ENCODE data around the gene FGF14. TPM values are rescaled to one million over a fixed set of nuclear protein-coding genes. Genes with fewer than 3 reads are reported as not detected.

Gene FGF14
- total and polyA plus RNA-seq, 9 donors, result 0.06 to 4.8 (median 0.60) TPM; not detected in 2

DNA sequence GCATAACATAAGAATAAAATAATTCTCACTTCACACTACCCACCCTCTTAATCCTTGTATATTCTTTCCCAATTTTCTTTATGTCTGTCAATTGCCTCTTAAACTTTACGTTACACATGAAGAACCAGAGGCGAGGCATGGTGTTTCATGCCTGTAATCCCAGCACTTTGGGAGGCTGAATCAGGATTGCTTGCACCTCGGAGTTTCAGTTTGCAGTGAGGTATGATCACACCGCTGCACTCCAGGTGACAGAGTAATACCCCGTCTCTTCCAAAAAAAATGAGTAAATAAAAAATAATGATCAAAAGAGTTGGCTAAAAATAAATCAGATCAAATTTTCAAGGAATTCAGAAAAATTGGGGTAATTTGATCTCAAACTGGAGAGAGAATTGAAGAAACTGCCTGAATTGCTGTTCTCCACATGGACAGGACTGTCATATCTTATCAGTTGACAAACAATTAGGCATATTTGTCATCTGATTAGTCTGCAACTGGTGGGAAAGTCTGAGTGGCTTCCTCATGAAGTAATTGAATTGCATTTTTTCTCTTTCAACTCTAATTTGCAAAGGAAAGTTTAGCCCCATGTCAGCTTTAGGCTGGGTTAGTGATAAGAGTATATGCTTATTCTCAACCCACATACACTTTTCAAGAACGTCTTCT, 646.5 kb downstream of the FGF14 start:
- H3K27ac ChIP-seq, result no peak overlapping the region
- no peaks in the 10 kb centered on the region for H3K9me3 ChIP-seq
- H3K36me3 ChIP-seq, result no peaks in the 10 kb centered on the region
- WGBS, 3 donors, result 64 to 83% (median 81%) methylated on average over 6 of the region's 6 CpGs
- no peak for DNase-seq
- no peak for TF ChIP-seq POLR2A (IDR thresholded peaks at IDR 0.05)
- no peak for TF ChIP-seq EP300 (IDR thresholded peaks at IDR 0.05)
- intact Hi-C loops (cut with DNase I), result no loop called here
- H3K27me3 ChIP-seq, result no peaks in the 10 kb centered on the region
- H3K4me3 ChIP-seq, result no peak overlapping the region
- no peaks in the 10 kb centered on the region for H3K4me1 ChIP-seq (ENCODE audit: insufficient read depth)

DNA sequence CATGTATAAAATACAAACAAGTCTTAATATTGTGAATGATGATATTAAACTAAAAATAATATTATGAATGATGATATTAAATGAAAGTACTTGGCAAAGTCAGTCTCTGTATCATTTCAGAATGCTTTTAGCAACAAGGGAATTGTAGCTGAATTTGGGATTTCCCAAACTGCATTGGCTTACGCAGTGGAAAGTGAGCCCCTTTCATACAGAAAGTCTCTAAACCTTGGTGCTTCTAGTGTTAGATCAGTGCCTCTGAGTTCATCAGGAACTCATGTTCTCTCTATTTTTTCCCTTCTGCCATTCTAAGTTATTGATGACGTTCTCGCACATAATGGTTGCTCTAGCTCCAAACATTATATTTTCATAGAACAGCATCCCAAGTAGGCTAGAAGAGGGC, 649.4 kb downstream of the FGF14 start:
- Histone ChIP-seq H3K27ac (no peak overlapping the region), H3K4me1 (ENCODE audit: insufficient read depth) (no peaks in the 10 kb centered on the region), H3K36me3 (no peaks in the 10 kb centered on the region), H3K9me3 (no peaks in the 10 kb centered on the region), H3K27me3 (no peaks in the 10 kb centered on the region), H3K4me3 (no peak overlapping the region)
- TF ChIP-seq EP300 (IDR thresholded peaks at IDR 0.05), result no peak
- TF ChIP-seq, protein P1, sequence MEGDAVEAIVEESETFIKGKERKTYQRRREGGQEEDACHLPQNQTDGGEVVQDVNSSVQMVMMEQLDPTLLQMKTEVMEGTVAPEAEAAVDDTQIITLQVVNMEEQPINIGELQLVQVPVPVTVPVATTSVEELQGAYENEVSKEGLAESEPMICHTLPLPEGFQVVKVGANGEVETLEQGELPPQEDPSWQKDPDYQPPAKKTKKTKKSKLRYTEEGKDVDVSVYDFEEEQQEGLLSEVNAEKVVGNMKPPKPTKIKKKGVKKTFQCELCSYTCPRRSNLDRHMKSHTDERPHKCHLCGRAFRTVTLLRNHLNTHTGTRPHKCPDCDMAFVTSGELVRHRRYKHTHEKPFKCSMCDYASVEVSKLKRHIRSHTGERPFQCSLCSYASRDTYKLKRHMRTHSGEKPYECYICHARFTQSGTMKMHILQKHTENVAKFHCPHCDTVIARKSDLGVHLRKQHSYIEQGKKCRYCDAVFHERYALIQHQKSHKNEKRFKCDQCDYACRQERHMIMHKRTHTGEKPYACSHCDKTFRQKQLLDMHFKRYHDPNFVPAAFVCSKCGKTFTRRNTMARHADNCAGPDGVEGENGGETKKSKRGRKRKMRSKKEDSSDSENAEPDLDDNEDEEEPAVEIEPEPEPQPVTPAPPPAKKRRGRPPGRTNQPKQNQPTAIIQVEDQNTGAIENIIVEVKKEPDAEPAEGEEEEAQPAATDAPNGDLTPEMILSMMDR (IDR thresholded peaks at IDR 0.05), result no peak
- intact Hi-C loops (cut with DNase I), result no loop called here
- WGBS, 3 donors, result 87 to 88% (median 87%) methylated on average over 3 of the region's 3 CpGs
- no peak for DNase-seq

DNA sequence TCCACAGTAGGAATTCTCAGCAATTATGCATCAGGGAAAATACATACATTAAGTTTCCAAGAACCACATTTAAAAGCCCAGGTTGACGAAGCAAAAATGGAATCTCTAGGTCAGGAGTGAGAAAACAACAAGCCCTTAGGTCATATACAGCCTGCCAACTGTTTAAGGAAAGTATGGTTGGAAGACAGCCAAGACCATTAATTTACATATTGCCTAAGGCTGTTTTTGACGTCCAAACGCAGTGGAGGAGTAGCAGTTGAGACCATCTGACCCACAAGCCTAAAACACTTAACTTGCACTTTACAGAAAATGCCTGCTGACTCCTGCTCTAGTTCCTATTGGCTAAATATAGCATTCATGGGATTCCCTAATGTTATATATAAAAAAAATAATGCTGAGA, 650.4 kb downstream of the FGF14 start:
- Histone ChIP-seq H3K4me1 (ENCODE audit: insufficient read depth) (no peaks in the 10 kb centered on the region), H3K27me3 (no peaks in the 10 kb centered on the region), H3K9me3 (no peaks in the 10 kb centered on the region), H3K4me3 (no peak overlapping the region), H3K27ac (no peak overlapping the region), H3K36me3 (no peaks in the 10 kb centered on the region)
- no peak for DNase-seq
- intact Hi-C loops (cut with DNase I), result no loop called here
- 6 to 7% (median 6%) methylated on average over 3 of the region's 3 CpGs for WGBS, 3 donors
- TF ChIP-seq, protein P1 (IDR thresholded peaks at IDR 0.05), result no peak
- TF ChIP-seq EP300 (IDR thresholded peaks at IDR 0.05) (no peak), POLR2A (IDR thresholded peaks at IDR 0.05) (no peak)

DNA sequence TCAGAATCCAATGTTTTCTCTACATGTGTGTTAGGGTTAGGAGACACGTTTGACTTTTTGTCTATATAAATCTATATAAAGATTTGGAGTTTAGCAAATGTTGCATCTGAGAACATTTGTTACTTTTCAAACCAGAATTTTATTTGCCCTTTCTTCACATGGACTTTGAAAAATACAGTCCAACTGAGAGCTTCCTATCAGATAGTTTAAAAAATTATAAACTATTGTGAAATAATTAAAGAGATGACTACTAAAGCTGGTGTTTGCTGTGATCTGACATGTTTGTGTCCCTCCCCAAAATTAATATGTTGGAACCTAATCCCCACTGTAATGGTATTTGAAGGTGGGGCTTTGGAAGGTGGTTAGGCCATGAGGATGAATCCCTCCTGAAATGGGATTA, 652.3 kb downstream of the FGF14 start:
- Histone ChIP-seq H3K36me3 (no peaks in the 10 kb centered on the region), H3K4me3 (no peak overlapping the region), H3K27ac (no peak overlapping the region), H3K4me1 (ENCODE audit: insufficient read depth) (no peaks in the 10 kb centered on the region), H3K27me3 (no peaks in the 10 kb centered on the region), H3K9me3 (no peaks in the 10 kb centered on the region)
- intact Hi-C loops (cut with DNase I), result no loop called here
- DNase-seq, result no peak
- 75 to 89% (median 77%) methylated on average over 1 of the region's 1 CpG for WGBS, 3 donors
- TF ChIP-seq POLR2A (IDR thresholded peaks at IDR 0.05) (no peak), EP300 (IDR thresholded peaks at IDR 0.05) (no peak)

DNA sequence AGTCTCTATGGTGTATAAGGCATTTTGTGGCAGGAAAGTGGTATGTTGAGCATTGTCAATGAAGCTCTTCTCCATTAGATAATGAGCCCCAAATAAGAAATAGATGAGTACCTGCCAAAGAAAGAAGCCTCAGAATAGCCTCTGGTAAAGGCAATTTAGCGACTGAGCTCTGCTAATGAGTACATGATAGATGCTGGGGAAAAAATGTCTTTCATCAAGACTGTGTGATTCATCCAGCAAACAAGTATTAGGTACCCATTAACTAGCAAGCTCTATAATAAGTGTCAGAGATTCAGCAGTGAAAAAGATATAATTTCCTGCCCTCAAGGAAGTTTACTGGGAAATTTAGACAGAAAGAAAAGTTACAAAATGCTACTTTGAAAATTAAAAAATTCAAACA, 654.8 kb downstream of the FGF14 start:
- H3K4me3 ChIP-seq, result no peak overlapping the region
- TF ChIP-seq, protein P1 (IDR thresholded peaks at IDR 0.05), result no peak
- no peak for TF ChIP-seq POLR2A (IDR thresholded peaks at IDR 0.05)
- TF ChIP-seq EP300 (IDR thresholded peaks at IDR 0.05), result no peak
- no peak overlapping the region for H3K27ac ChIP-seq
- no peaks in the 10 kb centered on the region for H3K4me1 ChIP-seq (ENCODE audit: insufficient read depth)
- WGBS, 3 donors, result 82 to 83% (median 83%) methylated on average over 1 of the region's 1 CpG
- intact Hi-C loops (cut with DNase I), result no loop called here
- H3K36me3 ChIP-seq, result no peaks in the 10 kb centered on the region
- H3K9me3 ChIP-seq, result no peaks in the 10 kb centered on the region
- H3K27me3 ChIP-seq, result no peaks in the 10 kb centered on the region
- no peak for DNase-seq
